HG02852 (cell line): Measurements from ENCODE around the gene EEF1A2.
"Not testable (repeated sequence)": the region's sequence is repeated elsewhere in the genome, so short reads cannot be mapped to it uniquely, and the experiment has no call there.

Experiments used
- ATAC-seq: cut with Tn5 transposase; IDR thresholded peaks from one replicate; pipeline ENCODE4 v1.9.1; 2021; ENCODE audit warnings: mild to moderate bottlenecking, moderate library complexity; ENCODE audit not compliant: unreplicated experiment

EEF1A2 gene

DNA sequence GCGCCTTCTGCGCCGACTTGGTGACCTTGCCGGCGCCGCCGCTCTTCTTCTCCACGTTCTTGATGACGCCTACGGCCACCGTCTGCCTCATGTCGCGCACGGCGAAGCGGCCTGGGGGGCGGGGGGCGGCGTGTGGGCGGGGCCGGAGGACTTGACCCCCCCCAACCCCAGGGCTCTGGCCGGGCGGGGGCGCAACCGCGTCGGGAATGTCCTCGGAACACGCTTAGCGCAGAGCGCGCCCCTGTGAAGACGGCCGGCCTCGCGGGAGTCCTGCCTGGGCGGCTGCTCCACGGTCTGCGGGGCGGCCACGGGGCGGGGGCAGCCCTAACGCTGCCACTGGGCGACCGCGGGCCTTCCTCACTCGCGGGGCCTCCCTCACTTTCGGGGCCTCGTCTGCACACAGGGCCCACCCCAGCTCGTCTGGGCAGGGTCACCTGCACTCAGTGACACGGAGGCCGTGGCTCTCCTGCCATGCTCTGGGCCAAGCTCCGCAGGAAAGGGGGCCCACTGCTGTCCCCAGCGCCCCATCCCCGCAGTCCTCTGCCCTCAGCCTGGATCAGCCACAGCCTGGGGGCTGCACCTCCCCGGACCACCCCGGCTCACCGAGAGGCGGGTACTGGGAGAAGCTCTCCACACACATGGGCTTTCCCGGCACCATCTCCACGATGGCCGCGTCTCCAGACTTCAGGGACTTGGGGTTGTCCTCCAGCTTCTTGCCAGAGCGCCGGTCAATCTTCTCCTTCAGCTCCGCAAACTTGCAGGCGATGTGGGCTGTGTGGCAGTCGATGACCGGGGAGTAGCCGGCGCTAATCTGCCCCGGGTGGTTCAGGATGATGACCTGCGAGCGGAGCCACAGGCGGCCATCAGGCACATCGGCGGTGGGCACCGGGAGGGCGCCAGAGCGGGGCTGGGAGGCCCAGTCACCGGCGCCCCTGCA, 10.3 kb downstream of the EEF1A2 start:
- no peak for ATAC-seq

DNA sequence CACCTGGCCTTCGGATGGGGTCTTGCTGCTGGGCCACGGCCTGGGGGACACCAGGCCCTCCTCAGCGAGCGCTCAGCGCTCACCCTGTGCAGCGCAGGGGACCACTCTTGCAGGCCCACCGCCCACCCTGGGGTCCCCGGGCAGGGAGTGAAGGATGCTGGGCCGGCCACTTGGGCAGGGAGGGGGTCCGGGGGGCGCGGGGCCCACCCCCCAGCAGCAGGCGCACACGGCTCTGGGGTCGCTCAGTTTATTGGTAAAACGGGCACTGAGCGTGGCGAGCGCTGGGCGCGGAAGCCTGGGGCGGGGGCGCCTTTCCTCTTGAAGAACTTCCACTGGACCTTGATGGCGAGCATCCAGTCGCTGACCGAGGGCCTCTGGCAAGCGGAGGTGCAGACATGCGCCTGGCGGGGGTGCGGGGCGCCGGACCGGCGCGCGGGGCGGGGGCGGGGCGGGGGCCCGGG, 11.1 kb downstream of the EEF1A2 start:
- no peak for ATAC-seq

DNA sequence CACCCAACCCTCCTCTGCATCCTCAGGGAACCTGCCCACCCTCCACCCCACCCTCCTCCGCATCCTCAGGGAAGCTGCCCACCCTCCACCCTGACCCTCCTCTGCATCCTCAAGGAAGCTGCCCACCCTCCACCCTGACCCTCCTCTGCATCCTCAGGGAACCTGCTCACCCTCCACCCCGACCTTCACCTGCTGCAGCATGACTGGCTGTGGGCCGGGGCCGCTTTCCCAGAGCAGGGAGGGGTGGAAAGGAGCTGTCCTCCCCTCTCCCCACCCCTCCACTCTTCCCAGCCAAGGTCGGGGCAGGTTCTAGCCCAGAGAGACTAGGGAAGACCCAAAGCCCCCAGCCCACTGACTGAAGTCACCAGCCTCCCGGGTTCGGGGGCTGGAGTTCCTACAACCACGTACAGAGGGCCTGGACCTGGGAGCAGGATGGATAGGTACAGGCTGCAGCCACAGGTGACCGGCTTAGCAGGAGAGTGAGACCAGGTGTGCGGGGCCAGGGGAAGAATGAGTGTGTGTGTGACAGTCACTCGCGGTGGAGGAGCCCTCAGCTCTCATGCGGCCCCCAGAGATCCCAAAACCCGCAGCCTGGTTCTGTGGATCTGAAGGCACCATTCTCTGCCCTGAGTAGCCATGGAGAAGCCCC, 11.6 kb downstream of the EEF1A2 start:
- ATAC-seq = no peak

DNA sequence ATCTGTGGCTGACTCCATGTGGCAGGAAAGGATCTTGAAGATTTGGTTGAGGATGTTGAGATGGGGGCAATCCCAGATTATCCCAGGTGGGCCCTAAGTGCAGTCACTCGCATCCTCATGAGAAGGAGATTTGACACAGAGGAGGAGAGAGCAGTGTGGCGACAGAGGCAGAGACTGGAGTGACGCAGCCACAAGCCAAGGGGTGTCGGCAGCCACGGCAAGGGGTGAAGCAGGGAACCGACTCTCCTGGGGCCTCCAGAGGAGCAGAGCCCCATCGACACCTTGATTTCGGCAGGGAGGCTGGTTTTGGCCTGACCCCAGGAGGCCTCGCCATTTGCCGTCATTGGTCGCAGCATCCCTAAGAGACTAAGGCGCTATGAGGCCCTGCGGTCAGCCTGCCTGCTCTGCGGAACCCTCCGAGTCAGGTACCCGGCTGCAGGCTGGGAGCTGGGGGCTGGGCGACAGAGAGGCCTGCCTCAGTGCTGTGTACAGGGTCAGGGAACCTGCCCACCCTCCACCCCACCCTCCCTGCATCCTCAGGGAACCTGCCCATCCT, 12.5 kb downstream of the EEF1A2 start:
- no peak for ATAC-seq

DNA sequence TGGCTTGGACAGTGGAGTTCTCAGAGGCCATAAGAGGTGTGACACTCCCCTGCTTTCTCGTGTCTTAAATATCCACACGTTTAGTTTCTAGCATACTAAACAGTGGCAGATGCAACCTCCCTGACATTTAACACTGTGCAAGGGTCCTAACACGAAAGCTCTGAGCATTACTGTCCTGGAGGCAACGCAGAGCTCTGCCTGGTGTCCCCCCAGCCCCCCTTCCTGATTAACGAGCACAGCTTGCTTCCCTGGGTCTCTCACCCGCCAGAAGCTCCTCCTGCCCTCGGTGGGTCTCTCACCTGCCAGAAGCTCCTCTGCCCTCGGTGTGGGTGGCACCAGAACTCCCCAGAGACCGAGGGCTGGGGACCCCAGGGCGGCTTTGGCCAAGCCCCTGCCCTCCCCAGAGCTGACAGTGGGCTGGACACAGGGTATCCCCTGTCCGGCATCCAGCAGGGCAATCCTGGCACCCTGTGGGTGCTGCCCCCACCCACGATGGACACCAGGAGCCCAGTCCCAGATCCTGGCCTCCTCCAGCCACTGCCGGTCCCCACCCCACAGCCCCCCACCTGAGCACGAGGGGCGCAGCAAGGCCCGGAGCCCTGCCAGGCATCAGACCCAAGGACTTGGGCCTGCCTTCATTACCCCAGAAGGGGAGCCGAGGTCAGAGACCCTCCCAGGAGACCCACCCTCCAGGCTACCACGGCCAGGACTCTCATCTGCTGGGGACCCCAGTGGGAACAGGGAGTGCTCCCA, 14.1 kb downstream of the EEF1A2 start:
- ATAC-seq = no peak

DNA sequence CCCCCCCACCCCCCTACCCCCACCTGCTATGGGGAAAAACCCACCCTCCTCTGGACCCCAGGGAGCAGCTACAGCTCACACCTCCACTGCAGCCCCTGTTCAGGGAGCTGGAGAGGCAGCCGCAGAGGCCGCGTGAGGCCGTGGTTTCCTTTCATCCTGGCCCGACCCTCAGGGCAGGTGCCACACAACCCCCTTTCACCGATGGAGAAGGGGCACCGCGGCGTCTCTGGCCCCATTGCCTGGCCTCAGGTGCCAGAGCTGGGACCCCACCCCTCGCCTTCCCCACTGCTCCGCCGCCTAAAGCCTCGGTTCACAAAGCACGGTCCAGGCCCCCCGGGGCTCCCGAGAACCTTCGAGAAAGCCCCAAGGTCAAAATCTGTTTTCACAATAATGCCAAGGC, 14.6 kb downstream of the EEF1A2 start:
- no peak for ATAC-seq

DNA sequence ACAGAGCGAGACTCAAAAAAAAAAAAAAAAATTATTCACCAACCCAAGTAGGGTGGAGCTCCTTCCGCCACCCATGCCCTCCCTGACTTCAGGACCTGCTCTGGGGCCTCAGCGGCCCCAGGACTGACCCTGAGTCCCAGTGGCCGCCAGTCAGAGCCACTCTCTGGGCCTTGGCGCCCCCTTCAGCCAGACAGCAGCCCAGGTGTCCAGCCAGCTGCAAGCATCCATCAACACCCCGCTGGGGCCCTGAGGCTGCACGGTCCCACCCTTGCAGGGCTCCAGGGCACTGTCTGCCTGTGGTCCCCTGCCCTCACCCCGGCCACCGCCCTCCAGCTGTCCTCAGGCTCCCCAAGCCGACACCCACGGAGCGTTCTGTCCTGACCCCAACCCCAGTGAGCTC, 15.0 kb downstream of the EEF1A2 start:
- ATAC-seq = no peak

DNA sequence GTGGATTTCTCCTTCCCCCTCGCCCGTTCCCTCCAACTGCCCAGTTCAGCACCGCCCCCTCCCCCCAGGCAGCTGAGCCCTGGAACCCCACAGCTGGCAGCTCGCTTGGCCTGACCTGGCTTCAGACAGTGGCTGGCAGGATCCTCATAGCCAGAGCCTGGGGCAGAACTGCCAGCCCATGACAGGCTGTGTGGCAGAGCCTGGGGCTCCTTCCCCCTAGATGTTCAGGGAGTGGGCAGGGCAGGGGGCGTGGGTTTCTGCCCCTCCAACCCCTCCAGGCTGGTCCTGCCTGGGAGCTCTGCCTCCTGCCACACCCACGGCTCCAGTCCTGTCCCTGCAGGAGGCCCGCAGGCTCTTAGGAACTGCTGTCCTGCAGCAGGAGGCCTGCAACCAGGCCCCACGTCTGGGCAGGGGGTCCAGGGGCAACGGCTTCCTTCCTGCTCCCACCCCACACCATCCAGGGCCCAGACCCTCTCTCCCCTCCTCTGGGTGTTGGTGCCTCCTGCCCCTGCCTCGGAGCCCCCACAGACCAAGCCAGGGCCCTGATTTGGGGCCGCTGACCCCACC, 16.8 kb downstream of the EEF1A2 start:
- no peak for ATAC-seq

DNA sequence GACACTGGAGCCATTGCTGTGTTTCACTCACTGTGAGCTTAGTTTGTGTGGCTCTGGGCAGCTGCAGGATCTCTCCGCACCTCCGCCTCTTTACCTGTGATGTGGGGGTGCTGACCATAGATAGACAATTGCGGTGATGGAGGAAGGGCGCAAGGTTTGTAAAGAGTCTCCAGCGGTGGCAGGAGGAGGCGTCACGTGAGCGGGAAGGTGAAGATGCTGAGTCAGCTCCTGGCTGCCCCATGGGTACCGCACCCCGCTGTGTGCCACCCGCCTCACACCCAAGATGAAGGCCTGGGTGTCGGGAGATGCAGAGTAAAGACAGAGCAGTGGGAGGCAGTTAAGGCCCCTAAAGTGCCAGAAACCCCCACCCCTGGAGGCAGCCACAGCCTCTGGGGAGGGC, 17.4 kb downstream of the EEF1A2 start:
- no peak for ATAC-seq

DNA sequence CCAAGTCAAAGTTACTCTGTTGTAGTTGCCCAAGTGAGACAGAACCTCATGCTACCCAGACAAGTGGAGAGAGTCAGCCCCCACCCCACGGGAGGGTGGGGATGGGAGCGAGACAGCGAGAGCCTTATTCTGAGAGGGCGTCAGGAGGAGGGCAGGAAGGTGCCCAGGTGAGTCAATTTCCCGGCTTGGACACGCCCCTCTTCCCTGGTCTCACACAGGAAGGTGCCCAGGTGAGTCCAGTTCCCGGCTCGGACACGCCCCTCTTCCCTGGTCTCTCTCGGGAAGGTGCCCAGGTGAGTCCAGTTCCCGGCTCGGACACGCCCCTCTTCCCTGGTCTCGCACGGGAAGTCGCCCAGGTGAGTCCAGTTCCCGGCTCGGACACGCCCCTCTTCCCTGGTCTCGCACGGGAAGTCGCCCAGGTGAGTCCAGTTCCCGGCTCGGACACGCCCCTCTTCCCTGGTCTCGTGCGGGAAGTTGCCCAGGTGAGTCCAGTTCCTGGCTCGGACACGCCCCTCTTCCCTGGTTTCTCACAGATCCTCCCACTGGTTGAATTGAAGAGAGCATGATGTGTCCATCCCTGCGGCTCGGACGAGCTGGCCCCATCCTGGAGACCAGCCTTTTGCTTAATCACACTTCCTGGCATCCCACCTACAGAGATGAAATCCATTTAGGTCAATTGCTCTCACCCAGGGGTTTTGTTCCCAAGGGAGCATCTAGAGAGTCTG, 19.0 kb downstream of the EEF1A2 start:
- ATAC-seq = not testable (repeated sequence)

DNA sequence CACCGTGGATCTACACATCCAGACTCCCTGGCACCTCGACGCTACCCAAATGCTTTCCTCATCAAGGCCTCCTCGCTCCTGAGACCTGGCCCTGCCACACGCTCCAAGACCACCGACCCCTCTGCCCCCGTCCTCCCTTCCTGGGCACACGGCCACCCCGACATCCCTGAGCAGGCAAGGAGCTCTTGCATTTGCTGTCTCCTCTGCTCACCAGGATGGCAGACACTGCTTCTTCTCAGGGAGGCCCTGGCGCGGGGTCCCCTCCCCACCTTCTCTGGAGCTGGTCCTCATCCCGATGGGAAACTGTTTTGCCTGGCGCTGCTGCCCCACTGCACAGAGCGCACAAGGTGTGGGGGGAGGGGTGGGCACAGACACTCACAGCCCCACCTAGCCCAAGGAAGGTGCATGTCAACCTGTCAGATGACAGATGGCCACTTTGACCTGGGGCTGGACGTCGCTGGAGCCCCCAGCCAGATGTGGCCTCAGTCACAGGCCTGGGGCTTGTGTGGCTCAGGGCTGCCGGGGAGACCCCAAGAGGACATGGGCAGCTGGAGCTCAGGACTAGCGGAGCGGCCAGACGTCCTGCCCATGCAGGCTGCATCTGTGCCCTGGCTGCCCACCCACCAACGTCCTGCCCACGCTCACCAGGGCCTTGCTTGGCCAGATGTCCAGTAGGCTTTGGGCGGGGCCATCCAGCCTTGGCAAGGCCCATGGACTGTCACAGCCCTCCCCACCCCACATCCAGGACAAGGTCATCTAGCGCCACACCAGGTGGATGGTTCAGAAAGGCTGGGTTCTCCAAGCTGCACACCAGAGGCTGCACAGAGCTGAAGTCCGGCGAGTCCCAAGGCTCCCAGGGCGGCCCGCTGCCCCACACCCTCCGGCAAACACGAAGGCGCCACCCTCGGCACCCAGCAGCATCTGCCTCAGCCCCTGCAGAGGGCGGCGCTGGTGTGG, 20.3 kb downstream of the EEF1A2 start:
- ATAC-seq = no peak

DNA sequence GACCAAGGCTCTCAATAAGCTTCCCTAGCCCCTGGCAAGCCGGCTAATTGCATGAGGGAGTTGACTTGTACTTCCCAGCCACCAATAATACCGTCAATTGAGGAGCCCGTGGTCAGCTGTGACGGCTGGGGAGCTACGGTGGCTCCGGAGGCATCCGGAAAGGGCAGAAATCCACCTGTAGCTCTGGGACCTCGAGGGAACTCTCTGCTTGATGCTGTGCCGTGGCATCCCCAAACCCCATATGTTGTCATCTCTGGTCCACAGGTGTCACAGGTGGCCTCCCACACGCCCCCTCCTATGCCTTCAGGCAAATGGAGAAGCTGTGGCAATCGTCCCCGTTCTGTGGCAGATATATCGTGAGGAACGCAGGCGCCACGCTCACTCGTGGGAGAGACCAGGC, 20.9 kb downstream of the EEF1A2 start:
- ATAC-seq = no peak

DNA sequence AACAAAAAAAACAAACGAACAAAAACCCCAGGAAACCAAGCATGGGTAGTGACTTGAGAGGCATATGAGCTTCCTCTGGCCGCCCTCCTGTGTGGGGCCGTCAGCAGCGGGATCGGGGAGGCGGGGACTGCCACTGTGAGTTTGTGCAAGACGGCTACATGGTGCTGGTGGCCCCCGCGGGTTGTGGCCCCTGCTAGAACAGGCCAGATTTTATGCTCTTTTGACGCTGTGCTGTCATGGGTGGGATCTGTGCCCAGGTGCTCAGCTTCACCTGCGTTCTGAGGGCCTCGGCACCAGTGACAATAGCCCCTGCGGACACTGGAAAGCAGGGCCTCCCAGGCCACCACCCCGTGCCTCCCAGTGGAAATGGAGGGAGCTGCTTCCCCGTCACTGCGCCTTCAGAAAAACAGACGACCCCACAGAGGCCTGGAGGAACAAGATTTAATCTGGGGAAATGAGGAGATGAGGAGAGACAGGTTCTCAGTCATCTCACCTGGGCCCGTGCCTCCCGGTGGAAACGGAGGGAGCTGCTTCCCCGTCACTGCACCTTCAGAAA, 21.7 kb downstream of the EEF1A2 start:
- ATAC-seq = no peak

DNA sequence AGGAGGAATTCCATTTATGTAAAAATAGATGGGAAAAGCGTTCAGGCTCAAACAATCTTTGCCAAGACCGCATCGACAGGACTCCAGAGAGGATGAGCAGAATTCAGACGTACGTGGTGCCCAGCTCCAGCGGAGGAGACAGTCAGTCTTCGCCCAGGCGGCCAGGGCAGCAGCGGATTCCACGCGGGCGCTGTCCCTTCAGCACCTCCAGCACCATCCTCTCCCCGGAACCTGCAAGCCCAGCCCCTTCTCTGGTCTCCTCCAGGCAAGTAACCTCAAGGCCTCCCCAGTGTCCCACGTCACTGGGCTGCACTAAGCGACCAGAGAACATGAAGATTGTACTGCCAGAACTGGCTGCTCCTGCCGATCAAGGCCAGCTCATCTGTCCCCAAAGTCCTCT, 23.7 kb downstream of the EEF1A2 start:
- ATAC-seq = no peak

DNA sequence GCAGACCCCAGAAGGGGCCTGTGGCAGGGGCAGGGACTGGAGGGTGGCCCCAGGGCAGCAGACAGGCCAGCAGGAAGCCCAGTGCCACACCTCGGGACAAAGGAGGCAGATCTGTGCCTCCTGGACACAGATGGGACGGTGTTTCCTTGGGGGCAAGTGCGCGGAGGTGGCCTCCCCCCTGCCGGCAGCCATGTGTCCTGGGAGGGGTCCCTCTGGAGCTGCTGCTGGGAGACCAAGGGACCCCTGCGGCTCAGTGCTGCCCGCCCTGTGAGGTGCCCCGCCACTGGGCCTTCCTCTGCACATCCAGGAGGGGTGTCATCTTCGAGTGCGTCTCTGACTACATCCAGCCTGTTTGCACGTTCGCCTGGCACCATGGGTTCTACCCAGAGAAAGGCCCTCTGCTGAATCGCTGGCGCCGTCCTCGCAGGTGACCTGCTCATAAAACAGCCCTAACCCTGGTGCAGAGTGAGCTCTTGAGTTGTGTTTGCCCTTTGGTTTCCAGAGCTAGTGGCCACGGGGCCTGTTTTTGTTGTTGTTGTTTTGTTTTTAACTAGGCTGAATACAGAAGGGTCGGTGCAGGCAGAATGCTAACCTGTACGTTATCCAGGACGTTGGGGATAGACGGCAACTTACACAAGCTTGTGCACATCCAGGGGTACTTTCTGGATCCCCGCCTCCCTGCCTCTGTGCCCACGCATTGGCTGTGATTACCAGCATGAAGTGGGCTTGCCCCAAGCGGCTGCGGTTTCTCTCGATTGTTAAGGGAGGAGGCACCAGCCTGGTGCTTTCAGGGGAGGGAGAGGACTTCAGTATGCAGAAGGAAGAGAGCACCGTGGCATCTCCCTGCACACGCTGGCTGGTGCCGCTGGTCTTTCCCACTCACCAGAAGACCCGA, 25.1 kb downstream of the EEF1A2 start:
- ATAC-seq = no peak

DNA sequence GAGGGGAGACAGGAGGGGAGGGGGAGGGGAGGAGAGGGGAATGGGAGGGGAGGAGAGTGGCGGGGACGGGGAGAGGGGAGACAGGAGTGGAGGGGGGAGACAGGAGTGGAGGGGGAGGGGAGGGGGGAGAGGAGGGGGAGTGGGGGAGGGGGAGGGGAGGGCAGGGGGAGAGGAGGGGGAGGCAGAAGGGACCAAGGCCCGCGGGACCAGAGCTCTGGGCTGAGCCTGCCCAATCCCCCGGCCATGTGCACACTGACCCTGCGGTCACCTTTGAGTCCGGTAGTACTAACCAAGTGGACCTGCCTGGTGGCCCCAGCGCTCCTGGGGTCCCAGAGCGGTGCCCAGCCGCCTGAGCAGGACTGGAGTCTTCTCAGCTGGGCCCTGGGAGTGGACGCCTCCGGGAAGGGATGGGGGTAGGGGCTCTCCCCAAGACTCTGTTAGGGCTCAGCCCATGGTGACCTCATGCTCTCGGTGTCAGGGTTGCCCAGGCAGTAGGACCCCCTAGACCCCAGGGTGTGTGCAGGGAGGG, 26.0 kb downstream of the EEF1A2 start:
- no peak for ATAC-seq

DNA sequence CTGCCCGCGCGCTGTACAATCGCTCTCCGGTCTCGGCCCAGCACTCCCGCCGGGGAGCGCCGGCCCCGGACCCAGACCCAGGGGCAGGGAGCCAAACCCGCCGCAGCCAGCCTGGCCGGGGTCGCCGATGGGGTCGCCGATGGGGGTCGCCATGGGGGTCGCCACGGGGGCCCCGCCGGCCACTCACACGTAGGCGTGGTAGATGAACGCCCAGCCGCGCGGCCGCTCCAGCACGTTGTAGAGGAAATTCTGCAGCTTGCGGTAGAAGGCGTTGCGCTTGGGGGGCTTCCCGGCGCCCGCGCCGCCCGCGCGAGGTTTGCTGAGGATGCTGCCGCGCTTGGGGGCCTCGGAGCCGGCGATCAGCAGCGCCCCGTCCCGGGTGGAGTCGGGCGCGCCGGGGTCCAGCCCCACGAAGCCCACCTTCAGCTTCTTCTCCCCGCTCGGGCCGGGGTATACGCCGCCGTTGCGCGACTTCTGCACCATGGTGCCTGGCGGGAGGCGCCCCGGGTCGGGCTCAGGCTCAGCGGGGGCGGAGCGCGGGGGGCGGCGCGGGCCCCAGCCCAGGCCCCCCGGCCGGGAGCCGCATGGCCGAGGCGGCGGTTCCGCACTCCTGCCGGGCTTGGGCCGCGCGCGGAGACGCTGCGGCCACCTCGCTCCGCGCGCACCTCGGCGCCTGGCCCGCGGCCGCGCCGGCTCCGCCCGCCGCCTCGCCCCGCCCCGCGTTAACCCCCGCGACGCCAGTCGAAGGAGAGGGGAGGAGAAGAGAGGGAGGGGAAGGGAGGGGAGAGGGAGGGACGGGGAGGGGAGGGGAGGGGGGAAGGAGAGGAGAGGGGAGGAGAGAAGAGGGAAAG, 26.7 kb downstream of the EEF1A2 start, which contains the start of gene KCNQ2:
Gene KCNQ2 (minus strand): TSS at position 675 of the 851 bp plus-strand sequence. CDS start 192 bp downstream, at position 483.
- no peak for ATAC-seq
